K562 (cell line): ENCODE measurements around the gene C15orf62. TPM values are rescaled to one million over a fixed set of nuclear protein-coding genes. Genes with fewer than 3 reads are reported as not detected.
A peak's percentile ranks its signal among the peaks of the same experiment; 100 is the strongest.

Experiments used
- EWSR1 ChIP-seq: fragments of 450-650 bp; IDR thresholded peaks from 2 replicates; pipeline ENCODE4 v1.6.1; 2018; ENCODE audit warnings: borderline replicate concordance, mild to moderate bottlenecking, low read depth, moderate library complexity; ENCODE audit not compliant: partially characterized antibody
- GABPB2 ChIP-seq: fragments of 250-450 bp; sonication (Bioruptor Pico); conservative IDR thresholded peaks from 2 replicates; pipeline ENCODE4 v1.5.1; 2021; ENCODE audit warnings: mild to moderate bottlenecking
- MXI1 ChIP-seq: IDR thresholded peaks from 2 replicates; pipeline ENCODE4 v1.6.1; 2011; ENCODE audit warnings: low read depth, mild to moderate bottlenecking, improper control_type of control experiment, low read length
- MYBL2 ChIP-seq, 2 experiments: fragments of 450-650 bp in 1 of 2; sonication (generic) in 1 of 2; formaldehyde crosslinking in 1 of 2; IDR thresholded peaks; 2 replicates each; pipeline versions ENCODE4 v1.6.1 to v1.8.1; 2017 to 2022; ENCODE audit warnings: borderline replicate concordance in 1 of 2, inconsistent platforms in 1 of 2, low read depth in 1 of 2, mild to moderate bottlenecking in 1 of 2, missing genetic modification reagents in 1 of 2, moderate library complexity in 1 of 2
- PHF8 ChIP-seq: fragments of 200-600 bp; sonication (generic); IDR thresholded peaks from 2 replicates; pipeline ENCODE4 v1.6.1; 2012; ENCODE audit warnings: mixed run types, mild to moderate bottlenecking, inconsistent platforms, low read length, moderate library complexity, borderline replicate concordance
- PTTG1 ChIP-seq: fragments of 450-650 bp; IDR thresholded peaks from 2 replicates; pipeline ENCODE4 v1.6.1; 2016; ENCODE audit warnings: low read depth, mild to moderate bottlenecking, missing genetic modification characterization, missing compliant biosample characterization
- TSHZ1 ChIP-seq: fragments of 250-450 bp; sonication (Bioruptor Pico); IDR thresholded peaks from 2 replicates; pipeline ENCODE4 v1.4.0; 2020; ENCODE audit warnings: mild to moderate bottlenecking, moderate library complexity
- ZBTB2 ChIP-seq: fragments of 450-650 bp; IDR thresholded peaks from 2 replicates; pipeline ENCODE4 v1.6.1; 2016; ENCODE audit warnings: antibody characterized with exemption
- ZNF133 ChIP-seq: fragments of 250-450 bp; sonication (Bioruptor Pico); IDR thresholded peaks from 2 replicates; pipeline ENCODE4 v1.4.0; 2020; ENCODE audit warnings: mild to moderate bottlenecking
- ZNF436 ChIP-seq: fragments of 250-450, 450-650 bp; sonication (Bioruptor Pico); formaldehyde crosslinking; IDR thresholded peaks from 2 replicates; pipeline ENCODE4 v1.7.0; 2020; ENCODE audit warnings: mild to moderate bottlenecking
- ZNF512 ChIP-seq: IDR thresholded peaks from 2 replicates; pipeline ENCODE4 v1.6.1; 2016; ENCODE audit warnings: missing genetic modification characterization, missing compliant biosample characterization
- ZNF586 ChIP-seq: fragments of 450-650 bp; formaldehyde crosslinking; conservative IDR thresholded peaks from 2 replicates; pipeline ENCODE4 v1.4.0; 2020; ENCODE audit warnings: mild to moderate bottlenecking, moderate library complexity
- polyA plus RNA-seq, 8 experiments: library from polyadenylated mRNA; depleted of rRNA in 4 of 8; stranded (reverse) in 5 of 8; unstranded in 3 of 8; fragments of >200 nt; fragmentation: Nextera tagmentation in 2 of 8; fragmentation: Illumina TruSeq in 1 of 8; extraction: Ambion mirVana in 2 of 8; extraction: Trizol in 1 of 8; gene quantifications; 2 replicates each; pipeline versions ENCODE4 v1.2.1 to v1.2.3, GENCODE V29; 2011 to 2014; ENCODE audit warnings: inconsistent platforms in 1 of 8, missing spikeins in 1 of 8
- total RNA-seq, 7 experiments: library from RNA; depleted of rRNA in 6 of 7; stranded (reverse); fragments of >200 nt in 6 of 7; fragmentation: Illumina TruSeq in 2 of 7; extraction: Trizol in 2 of 7; gene quantifications; 2 replicates each; pipeline versions ENCODE4 v1.2.1 to v1.2.3, GENCODE V29; 2011 to 2021; ENCODE audit warnings: low replicate concordance in 1 of 7

Gene C15orf62
- total and polyA plus RNA-seq, 9 of the 15 experiments (the other 6 are each of a cell fraction or from before 2014, with no cell fraction given): 0.01 to 0.76 (median 0.30) TPM; not detected in 1

DNA sequence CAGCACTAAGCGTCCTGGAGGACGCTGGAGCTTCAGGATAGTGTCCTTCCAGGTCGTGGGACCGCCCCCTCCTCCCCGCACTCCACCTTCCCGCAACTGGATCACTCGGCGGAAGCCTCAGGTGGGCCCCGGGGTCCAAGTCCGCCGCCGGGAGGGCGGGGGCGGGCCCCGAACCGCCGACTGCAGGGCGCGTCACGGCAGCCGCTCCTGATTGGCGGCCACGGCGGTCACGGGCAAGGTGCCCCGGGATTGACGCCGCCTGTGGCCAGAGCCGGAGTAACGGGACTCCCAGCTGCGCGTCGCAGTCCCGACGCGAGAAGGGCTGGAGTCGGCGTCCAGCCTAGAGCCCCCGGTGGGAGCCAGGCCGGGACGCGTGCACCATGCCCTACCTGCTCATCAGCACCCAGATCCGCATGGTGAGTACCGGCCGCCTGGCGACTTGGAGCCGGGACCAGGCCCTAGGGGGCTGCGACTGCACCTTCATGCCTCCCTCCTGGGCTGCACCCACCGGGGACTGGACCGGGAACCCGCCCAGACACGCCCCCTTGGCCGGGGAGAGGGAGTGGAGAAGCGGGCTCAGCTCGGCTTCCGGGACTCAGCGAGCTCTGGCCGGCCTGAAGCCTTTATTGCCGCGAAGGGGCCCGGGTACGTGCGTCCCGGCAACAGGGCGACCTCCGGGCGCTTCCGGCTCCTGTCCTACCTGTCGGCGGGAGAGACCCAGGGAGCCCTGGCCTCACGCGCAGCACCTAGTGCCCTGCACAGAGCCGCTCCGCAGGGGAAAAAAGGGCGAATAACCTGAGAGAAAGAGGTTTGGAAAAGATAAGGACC, 5.8 kb upstream of the C15orf62 start, which contains the start of gene GCHFR (continued):
- TF ChIP-seq ZBTB2 (no peak; the same call in 1 of the 2 replicates), ZNF512 (tag) (no peak), ZNF586 (CRISPR knock-in tag) (no peak), MYBL2 (IDR thresholded peaks at IDR 0.05; ENCODE audit: low read depth) (no peak), MYBL2 (CRISPR knock-in tag; IDR thresholded peaks at IDR 0.05; ENCODE audit: borderline replicate concordance) (no peak), GABPB2 (no peak), TSHZ1 (no peak), MXI1 (no peak), PTTG1 (no peak), ZNF133 (CRISPR knock-in tag) (no peak), EWSR1 (no peak), ZNF436 (CRISPR knock-in tag) (no peak), PHF8 (peak; percentile 71; the same call in 1 of the 2 replicates)
